Endodermal cell (in vitro differentiated cells): ENCODE results near the gene SHE. TPM values are rescaled to one million over a fixed set of nuclear protein-coding genes. Genes with fewer than 3 reads are reported as not detected.

ENCODE experiments used
- DNase-seq: peaks from one replicate; pipeline ENCODE4 v3.0.0-alpha.2; 2017
- H3K27ac ChIP-seq: 2 replicates; pipeline ENCODE4 v1.5.1; 2013; ENCODE audit warnings: mild to moderate bottlenecking, low read depth, low read length, moderate library complexity
- H3K27me3 ChIP-seq: 2 replicates; pipeline ENCODE4 v1.6.1; 2013; ENCODE audit warnings: mild to moderate bottlenecking, low read length, moderate library complexity; ENCODE audit not compliant: insufficient read depth, control insufficient read depth, poor library complexity, severe bottlenecking
- H3K36me3 ChIP-seq: 2 replicates; pipeline ENCODE4 v1.7.0; 2013; ENCODE audit warnings: mild to moderate bottlenecking, low read length, moderate library complexity; ENCODE audit not compliant: control insufficient read depth, insufficient read depth
- H3K4me1 ChIP-seq: one replicate; pipeline ENCODE4 v1.7.0; 2013; ENCODE audit warnings: low read length; ENCODE audit not compliant: control insufficient read depth, insufficient read depth
- H3K4me3 ChIP-seq: 2 replicates; pipeline ENCODE4 v1.5.1; 2013; ENCODE audit warnings: mild to moderate bottlenecking, low read length, moderate library complexity
- H3K9ac ChIP-seq: 2 replicates; pipeline ENCODE4 v1.6.1; 2013; ENCODE audit warnings: mild to moderate bottlenecking, low read length, moderate library complexity; ENCODE audit not compliant: poor library complexity, severe bottlenecking; ENCODE audit errors: extremely low read depth
- H3K9me3 ChIP-seq: 2 replicates; pipeline ENCODE4 v1.6.1; 2013; ENCODE audit warnings: mild to moderate bottlenecking, low read length, moderate library complexity; ENCODE audit not compliant: control insufficient read depth
- H3K27ac Mint-ChIP-seq: 2 replicates; pipeline ENCODE4 v1.8.0; 2020; ENCODE audit warnings: mixed read lengths
- H3K27me3 Mint-ChIP-seq: 2 replicates; pipeline ENCODE4 v1.8.0; 2021; ENCODE audit warnings: mild to moderate bottlenecking, mixed read lengths; ENCODE audit not compliant: insufficient read depth
- H3K36me3 Mint-ChIP-seq: 2 replicates; pipeline ENCODE4 v1.8.0; 2020; ENCODE audit warnings: low read depth, mixed read lengths
- H3K4me1 Mint-ChIP-seq: 2 replicates; pipeline ENCODE4 v1.8.0; 2020; ENCODE audit warnings: mixed read lengths
- H3K4me3 Mint-ChIP-seq: 2 replicates; pipeline ENCODE4 v1.8.0; 2020; ENCODE audit warnings: mild to moderate bottlenecking, moderate library complexity, mixed read lengths
- H3K9me3 Mint-ChIP-seq: 2 replicates; pipeline ENCODE4 v1.8.0; 2020; ENCODE audit warnings: mild to moderate bottlenecking, mixed read lengths
- WGBS, 2 experiments: methylation state at CpG; one replicate each; pipeline versions ENCODE4 v1.1.5 to v1.1.7; 2013; ENCODE audit warnings: missing lambda C conversion rate in 2 of 2, mixed read lengths in 1 of 2; ENCODE audit not compliant: insufficient coverage in 1 of 2, insufficient read length in 1 of 2; 5-methylcytosine and 5-hydroxymethylcytosine counted together
- total RNA-seq, 2 donors: library from RNA; stranded (reverse); fragmentation: NEBNext Ultra II Directional in 1 of 2; extraction: Animal tissue kit (Norgen Biotek cat#: 25700) in 1 of 2; gene quantifications; 2 replicates in 1 of 2; 3 replicates in 1 of 2; pipeline ENCODE4 v1.2.1, GENCODE V29; 2021
- TF ChIP-seq, protein P1 (sequence below): fragments of 200-600 bp; sonication (generic); conservative IDR thresholded peaks from 2 replicates; pipeline ENCODE4 v1.5.0; 2021; ENCODE audit warnings: antibody characterized with exemption, mild to moderate bottlenecking

Gene SHE
- total RNA-seq, 2 donors from 2014 or later = 0.24 to 0.35 TPM

DNA sequence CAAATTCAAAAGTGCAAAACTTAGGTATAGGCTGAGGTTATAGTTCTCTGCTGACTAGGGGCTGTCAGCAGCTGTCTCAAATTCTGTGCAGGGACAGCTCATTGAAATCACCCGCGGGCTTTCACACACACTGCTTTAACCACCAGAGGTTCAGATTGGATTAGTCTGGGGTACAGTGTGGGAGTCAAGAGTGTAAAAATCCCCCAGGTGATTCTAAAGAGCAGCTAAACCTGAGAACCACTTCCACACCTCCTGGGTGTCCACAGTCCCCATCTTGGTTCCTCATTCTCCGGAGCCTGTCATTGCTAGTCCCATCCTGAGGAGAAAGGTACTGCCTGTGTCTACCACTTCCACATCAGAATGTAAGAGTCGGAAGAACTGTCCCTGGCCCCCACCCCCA, 10.1 kb downstream of the SHE start:
- Histone ChIP-seq H3K9me3 (no peaks in the 10 kb centered on the region), H3K36me3 (no peaks in the 10 kb centered on the region), H3K4me3 (no peak overlapping the region), H3K9ac (no peak overlapping the region), H3K4me1 (peaks cover 19% of the 10 kb centered on the region), H3K27ac (no peak overlapping the region), H3K27me3 (no peaks in the 10 kb centered on the region)
- 60 to 91% methylated on average over 1 to 4 of the region's 4 CpGs for WGBS, 2 experiments
- Mint-ChIP-seq H3K4me1 (peaks cover 51% of the 10 kb centered on the region), H3K4me3 (no peak overlapping the region), H3K27me3 (peaks cover 12% of the 10 kb centered on the region), H3K36me3 (no peaks in the 10 kb centered on the region), H3K27ac (no peak overlapping the region), H3K9me3 (no peaks in the 10 kb centered on the region)
- DNase-seq = no peak
- TF ChIP-seq, protein P1, sequence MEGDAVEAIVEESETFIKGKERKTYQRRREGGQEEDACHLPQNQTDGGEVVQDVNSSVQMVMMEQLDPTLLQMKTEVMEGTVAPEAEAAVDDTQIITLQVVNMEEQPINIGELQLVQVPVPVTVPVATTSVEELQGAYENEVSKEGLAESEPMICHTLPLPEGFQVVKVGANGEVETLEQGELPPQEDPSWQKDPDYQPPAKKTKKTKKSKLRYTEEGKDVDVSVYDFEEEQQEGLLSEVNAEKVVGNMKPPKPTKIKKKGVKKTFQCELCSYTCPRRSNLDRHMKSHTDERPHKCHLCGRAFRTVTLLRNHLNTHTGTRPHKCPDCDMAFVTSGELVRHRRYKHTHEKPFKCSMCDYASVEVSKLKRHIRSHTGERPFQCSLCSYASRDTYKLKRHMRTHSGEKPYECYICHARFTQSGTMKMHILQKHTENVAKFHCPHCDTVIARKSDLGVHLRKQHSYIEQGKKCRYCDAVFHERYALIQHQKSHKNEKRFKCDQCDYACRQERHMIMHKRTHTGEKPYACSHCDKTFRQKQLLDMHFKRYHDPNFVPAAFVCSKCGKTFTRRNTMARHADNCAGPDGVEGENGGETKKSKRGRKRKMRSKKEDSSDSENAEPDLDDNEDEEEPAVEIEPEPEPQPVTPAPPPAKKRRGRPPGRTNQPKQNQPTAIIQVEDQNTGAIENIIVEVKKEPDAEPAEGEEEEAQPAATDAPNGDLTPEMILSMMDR = no peak

DNA sequence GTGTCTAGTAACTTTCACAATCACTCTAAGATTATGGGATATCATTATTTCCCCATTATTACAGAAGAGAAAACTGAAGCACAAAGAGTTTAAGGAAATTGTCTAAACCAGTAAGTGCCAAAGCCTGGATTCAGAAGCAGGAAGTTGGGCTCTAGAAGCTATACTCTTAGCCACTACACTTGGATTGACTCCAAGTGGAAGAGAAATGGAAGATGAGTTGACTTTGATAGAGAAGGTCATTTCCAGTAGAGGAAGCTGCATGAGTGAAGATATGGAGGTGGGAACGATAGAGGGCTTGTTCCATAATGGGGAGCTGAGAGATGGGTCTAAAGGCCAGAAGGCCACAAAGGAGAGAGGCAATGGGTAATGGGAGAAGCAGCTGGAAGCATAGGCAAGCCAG, 11.9 kb downstream of the SHE start:
- Mint-ChIP-seq H3K4me3 (no peak overlapping the region), H3K27me3 (peaks cover 17% of the 10 kb centered on the region), H3K36me3 (no peaks in the 10 kb centered on the region), H3K27ac (no peak overlapping the region), H3K4me1 (peaks cover 43% of the 10 kb centered on the region), H3K9me3 (no peaks in the 10 kb centered on the region)
- no peaks in the 10 kb centered on the region for H3K9me3 ChIP-seq
- no peak overlapping the region for H3K27ac ChIP-seq
- no peaks in the 10 kb centered on the region for H3K36me3 ChIP-seq
- H3K27me3 ChIP-seq = no peaks in the 10 kb centered on the region
- DNase-seq = no peak
- peak overlapping the region; percentile 17 for H3K4me3 ChIP-seq
- WGBS, 2 experiments = 88 to 100% methylated on average over 1 of the region's 1 CpG
- no peak overlapping the region for H3K9ac ChIP-seq
- TF ChIP-seq, protein P1 = no peak
- peaks cover 19% of the 10 kb centered on the region for H3K4me1 ChIP-seq

DNA sequence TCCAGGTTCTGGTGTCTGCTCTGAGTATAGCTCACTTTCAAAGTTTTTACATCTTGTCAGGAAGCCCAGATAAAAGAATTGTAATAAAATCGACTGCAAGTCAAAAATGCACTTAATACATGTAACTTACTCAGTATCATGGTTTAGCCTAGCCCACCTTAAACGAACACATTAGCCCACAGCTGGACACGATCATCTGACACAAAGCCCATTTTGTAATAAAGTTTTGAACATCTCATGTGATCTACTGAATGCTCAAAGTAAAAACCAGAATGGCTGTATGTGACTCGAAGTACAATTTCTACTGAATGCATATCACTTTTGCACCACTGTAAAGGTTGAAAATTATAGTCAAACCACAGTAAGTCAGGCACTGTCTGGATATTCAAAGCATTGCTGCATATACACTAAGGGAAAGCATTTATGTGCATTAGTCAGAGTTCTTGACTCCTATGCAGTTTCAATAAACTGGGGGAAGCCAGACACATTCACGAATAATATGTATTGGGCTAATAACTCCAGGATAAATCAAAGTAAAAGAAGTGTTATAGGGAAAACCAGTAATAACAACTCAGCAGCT, 12.4 kb downstream of the SHE start:
- Histone ChIP-seq H3K4me3 (no peak overlapping the region), H3K27me3 (no peaks in the 10 kb centered on the region), H3K36me3 (no peaks in the 10 kb centered on the region), H3K9me3 (no peaks in the 10 kb centered on the region), H3K9ac (no peak overlapping the region), H3K4me1 (peaks cover 19% of the 10 kb centered on the region), H3K27ac (no peak overlapping the region)
- H3K27ac Mint-ChIP-seq = no peak overlapping the region
- H3K36me3 Mint-ChIP-seq = no peaks in the 10 kb centered on the region
- peaks cover 17% of the 10 kb centered on the region for H3K27me3 Mint-ChIP-seq
- H3K9me3 Mint-ChIP-seq = no peaks in the 10 kb centered on the region
- TF ChIP-seq, protein P1 = no peak
- DNase-seq = no peak
- WGBS, 2 experiments = 86 to 100% methylated on average over 4 to 5 of the region's 5 CpGs
- peaks cover 46% of the 10 kb centered on the region for H3K4me1 Mint-ChIP-seq
- H3K4me3 Mint-ChIP-seq = no peak overlapping the region
